HG03571 (cell line): ENCODE data around the gene ANKRD34B.

Source experiments
- ATAC-seq: cut with Tn5 transposase; IDR thresholded peaks from one replicate; pipeline ENCODE4 v1.9.1; 2021; ENCODE audit not compliant: unreplicated experiment

Gene ANKRD34B

DNA sequence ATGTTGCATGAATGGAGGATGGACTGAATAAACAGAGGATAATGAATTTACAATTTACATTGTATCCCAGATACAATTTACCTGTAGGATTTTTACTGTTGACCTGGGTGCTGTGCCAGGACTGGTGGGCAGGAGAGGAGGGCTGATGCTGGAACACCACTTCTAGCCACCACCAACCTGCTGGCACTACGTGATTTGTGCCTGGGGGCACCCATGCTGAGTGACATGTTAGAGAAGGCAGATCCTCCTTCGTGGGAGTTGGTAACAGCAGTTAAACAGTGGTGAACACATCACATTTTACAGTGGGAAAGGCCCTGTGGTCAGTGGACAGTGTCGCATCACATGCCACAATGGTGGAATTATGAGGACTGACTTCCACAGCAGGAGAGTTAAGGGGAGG lies 3.0 kb upstream of the ANKRD34B start:
- no peak for ATAC-seq

DNA sequence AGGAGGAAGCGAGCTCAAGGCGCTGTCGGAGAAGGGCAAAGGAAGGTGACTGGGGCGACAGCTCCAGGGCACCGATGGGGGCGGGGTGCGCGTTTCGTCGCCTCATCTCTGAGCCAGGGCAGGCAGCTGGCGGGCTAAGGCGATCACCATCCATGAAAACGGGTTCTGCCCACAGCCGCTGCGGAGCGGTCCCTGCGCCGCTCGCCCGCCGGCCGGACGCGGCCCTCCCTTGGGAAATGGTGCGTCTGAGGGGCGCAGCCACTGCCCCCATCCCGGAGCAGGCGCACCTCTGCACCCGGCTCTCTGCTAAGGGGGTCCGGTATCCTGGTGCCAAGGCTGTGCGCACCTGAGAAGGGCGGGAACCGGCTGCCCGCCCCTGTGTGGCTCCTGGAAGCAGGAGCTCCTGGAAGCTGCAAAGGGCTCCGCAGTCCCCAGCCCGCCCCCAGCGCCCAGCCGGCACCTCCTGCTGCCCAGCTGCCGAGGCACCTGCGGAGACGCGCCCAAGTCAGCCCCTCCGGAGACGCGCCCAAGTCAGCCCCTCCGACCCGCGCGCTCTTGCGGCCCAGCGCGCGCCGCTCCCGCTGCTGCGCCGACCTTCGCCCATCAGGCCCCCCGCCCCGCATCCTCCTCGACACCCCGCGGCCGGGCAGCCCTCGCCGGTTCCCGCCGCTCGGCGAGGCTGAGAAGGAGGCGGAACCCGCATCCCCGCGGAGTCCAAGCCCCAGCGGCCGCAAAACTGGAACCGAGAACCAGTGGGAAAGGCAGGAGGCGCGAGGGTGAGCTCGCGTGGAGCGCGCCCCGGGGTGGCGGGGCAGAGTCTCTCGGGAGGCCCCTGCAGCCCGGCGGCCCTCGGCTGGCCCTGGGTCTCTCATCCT lies 757 bp downstream of the ANKRD34B start:
- ATAC-seq: no peak

DNA sequence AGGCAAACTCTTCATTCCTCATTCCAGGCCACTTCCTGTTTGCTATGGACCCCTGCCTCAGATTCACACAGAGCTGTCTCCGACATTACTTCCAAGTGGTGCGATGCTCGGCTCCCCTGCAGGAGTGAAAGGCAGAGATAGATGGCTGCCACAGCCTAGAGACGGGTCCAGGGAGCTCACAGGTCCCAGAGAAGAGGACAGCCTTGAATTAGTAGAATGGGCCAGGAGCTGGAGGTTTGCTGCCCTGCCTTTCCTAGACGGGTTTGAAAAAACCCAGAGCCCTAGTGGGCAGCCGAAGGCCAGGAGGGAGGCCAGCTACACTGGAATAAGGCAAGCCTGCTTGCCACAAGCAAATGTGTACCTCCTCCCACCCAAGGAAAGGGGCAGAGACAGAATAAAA lies 1.8 kb downstream of the ANKRD34B start:
- no peak for ATAC-seq

DNA sequence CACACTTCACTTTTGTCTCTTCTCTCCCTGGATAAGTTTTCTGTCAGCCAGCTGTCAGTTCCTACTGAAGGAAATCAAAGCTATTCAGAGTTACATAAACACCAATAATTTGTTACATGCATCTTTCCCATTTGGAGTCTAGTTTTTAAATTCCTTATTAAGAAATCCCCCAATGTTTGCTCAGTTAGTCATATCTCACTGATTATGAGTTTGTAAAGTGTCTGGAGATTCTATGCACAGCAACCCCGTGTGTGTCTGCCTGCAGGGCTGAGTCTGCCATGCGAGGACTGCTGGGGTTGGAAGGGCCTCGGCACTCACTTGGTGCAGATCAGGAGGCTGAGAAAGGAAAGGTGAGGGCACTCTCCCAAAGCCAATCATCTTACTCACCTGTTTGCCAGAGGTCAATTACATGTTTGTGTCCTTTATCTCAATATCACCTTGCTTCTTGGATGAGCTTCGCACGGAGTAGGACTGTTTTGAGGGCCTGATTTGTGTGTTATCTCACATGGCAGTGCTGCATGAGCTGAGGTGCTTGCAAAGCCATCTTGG lies 3.3 kb downstream of the ANKRD34B start:
- no peak for ATAC-seq

DNA sequence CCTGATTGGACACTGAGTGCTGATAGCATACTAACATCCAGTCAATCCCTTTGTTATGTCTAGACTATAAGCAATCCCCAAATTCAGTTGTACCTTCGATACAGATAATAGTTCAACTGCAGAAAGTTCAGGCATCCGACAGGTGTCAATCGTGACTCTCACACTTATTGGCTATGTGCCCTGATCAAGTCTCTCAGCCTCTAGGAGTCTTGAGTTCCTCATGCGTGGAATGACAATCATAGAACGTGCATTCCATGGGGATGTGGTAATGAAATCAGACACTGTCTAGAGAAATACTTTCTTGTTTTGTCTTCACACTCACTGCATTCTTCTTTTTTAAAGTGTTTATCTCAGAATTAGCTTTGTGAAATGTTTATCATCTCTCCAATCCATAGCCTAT lies 4.8 kb downstream of the ANKRD34B start:
- no peak for ATAC-seq

DNA sequence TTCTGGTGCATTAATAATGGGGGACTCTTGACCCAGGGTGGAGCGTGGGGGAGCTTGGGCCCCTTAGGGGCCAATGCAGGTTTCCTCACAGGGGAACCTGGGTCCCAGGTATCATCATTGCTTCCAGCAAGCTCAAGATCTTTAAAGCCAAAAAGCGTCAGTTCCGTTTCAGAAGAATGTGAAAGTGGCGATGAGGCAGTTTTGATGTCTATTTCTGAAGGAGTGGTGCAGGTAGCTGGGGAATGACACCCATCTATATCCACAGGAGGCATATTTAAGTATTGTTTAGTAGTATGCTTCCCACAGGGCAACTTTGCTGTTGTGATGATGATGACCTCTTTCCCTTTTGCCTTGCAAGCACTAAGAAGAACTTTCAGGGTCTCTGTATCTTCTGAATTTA lies 10.8 kb downstream of the ANKRD34B start:
- no peak for ATAC-seq

DNA sequence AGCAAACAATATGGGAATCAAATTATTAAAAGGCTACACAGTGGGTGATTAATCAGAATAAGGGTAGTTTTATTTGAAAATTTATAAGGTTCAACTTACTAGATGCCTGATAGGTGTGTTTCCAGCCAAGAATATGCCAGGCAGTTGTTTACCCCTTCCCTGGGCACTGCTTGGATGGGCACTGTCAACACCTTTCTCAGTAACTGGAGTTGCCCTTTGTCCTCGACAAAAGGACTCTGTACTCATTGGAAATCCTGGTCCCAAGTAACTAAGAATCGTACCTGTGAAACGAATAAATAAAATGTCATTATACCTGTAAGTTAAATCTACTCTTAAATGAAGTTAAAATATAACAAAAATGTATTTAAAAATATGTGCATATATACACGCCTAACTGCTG lies 15.0 kb downstream of the ANKRD34B start:
- ATAC-seq: no peak

DNA sequence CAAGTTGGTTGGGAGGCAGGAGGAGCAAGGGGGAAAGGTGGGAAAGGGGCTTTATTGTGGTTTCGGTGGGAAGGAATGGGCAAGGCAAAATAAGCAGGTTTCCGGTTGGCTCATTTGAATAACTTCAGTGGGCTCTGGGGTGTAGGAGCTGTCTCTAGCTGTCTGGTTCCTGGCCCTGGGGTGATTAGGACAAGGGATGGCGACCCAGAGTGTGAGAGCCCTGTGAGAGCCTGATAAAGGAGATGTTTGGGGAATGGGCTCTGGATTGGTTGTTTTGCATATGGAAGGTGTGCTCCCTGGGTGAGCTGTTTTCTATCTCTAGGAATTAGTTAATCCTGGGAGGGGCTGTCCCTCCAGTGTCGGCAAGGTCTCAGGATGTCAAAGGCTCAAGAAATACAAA lies 15.4 kb downstream of the ANKRD34B start:
- no peak for ATAC-seq

DNA sequence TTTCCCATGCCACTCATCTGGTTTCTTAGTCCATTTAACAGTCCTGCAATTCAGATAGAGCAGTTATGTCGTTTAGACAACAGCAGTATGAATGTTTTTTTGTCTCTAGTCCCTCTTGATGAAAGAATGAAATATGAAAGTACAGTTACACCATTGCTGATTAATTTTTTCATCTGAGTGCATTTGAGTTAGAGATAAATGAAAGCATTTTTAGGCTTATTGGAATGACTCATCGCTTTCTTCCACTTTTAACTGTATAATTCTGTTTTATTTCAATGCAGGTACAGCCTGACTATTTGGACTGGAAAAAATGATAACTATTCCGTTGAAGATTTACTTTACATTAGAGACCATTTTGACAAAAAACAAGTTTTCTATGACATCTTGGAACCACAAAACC lies 28.7 kb downstream of the ANKRD34B start:
- no peak for ATAC-seq

DNA sequence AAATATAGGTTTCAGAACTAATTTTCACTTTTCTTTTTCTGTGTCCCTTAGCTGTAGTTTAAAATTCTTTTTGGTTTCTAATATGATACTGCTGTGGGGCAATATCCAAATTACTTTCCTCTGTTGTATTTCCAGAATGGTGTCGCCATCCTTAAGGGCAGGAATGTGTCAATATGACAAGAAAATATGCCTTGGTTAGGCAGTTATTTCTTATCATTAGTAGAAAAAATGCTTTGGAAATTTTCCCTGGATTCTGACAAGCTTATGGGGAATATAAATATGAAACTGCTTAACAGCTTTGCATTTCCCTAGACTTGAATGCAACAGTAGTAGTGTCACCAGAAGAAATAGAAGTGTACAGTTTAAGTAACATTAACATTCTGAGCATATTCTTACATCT lies 29.4 kb downstream of the ANKRD34B start:
- ATAC-seq: no peak

DNA sequence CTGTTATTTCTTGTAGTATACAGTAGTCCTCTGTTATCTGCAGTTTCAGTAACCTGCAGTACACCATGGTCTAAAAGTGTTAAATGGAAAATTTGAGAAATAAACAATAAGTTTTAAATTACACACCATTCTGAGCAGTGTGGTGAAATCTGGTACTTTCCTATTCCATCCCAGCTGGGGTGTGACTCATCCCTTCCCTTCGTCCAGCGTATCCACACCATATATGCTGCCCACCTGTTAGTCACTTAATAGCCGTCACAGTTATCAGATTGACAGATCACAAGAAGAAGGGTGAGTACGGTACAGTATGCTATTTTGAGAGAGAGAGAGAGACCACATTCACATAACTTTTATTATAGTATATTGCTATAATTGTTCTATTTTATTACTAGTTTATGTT lies 53.3 kb downstream of the ANKRD34B start:
- ATAC-seq: no peak

DNA sequence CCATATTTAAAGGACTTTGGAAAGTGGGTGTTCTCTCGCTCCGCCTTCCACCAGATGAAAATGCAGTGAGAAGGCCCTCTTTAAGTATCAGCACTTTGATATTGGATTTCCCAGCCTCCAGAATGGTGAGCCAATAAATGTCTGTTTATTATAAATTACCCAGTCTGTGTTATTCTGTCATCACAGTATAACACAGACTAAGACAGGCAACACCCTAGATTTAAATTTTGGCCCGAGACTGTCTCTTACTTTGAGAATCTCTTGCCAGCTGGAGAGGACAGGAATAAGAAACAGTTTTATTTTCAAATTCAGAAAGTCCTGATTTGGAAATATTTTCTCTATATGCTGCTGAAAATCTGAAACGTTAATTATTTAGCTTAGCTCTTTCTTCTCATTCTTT lies 60.7 kb downstream of the ANKRD34B start:
- ATAC-seq: no peak

DNA sequence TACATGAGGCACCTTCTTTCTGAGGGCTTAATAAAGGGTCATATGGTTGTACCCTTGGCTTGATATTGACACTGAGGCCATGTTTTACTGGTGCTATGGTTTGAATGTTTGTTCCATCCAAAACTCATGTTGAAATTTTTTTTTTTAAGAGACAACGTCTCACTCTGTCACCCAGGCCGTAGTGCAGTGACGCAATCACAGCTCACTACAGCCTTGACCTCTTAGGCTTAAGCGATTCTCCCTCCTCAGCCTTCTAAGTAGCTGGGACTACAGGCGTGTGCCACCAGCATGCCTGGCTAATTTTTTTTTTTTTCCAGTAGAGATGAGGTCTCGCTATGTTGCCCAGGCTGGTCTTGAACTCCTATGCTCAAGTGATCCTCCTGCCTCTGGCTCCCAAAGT lies 61.2 kb downstream of the ANKRD34B start:
- no peak for ATAC-seq

DNA sequence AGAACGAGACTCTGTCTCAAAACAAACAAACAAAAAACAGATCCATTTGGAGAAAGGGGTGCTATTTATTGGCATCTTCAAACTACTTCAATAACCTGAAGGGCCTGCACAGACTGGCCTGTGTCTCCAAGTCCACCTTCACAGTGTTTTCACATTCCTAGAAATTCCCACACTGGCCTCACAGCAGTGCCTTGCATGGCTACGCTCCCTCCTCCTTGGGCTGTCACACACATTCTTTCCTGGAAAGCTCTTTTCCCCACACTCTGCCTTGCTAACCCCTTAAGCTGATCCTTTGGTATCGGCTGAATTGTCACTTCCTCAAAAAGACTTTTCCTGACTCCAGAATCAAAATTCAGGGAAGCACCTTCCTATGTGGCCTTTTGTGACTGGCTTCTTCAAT lies 62.4 kb downstream of the ANKRD34B start:
- no peak for ATAC-seq
